DOHH2 (cell line): Measurements from ENCODE around the gene TOMM40L.

ENCODE experiments used
- H3F3A ChIP-seq: fragments of 200-600 bp; sonication (generic), shearing (Covaris generic); 2 replicates; pipeline ENCODE4 v1.6.0; 2016; ENCODE audit warnings: antibody characterized with exemption, mild to moderate bottlenecking; ENCODE audit not compliant: control insufficient read depth, insufficient read depth
- H3K27ac ChIP-seq: fragments of 200-600 bp; sonication (generic); 2 replicates; pipeline ENCODE4 v1.5.1; 2014; ENCODE audit warnings: low read depth, mild to moderate bottlenecking, low read length, moderate library complexity
- H3K27me3 ChIP-seq: fragments of 200-600 bp; sonication (generic); 2 replicates; pipeline ENCODE4 v1.6.1; 2014; ENCODE audit warnings: mild to moderate bottlenecking, low read length, mixed read lengths; ENCODE audit not compliant: control insufficient read depth
- H3K36me3 ChIP-seq: fragments of 200-600 bp; sonication (generic); 2 replicates; pipeline ENCODE4 v1.6.1; 2014; ENCODE audit warnings: mild to moderate bottlenecking, low read length, moderate library complexity, mixed read lengths; ENCODE audit not compliant: control insufficient read depth
- H3K4me1 ChIP-seq: fragments of 200-600 bp; sonication (generic); 2 replicates; pipeline ENCODE4 v1.6.1; 2014; ENCODE audit warnings: mild to moderate bottlenecking, low read length, mixed read lengths; ENCODE audit not compliant: control insufficient read depth
- H3K4me2 ChIP-seq: fragments of 200-600 bp; sonication (generic); 2 replicates; pipeline ENCODE4 v1.6.0; 2014; ENCODE audit warnings: mild to moderate bottlenecking, low read length, moderate library complexity
- H3K4me3 ChIP-seq: fragments of 200-600 bp; sonication (generic); 2 replicates; pipeline ENCODE4 v1.5.1; 2014; ENCODE audit warnings: mild to moderate bottlenecking, low read length, mixed read lengths
- H3K79me2 ChIP-seq: fragments of 200-600 bp; sonication (generic); 2 replicates; pipeline ENCODE4 v1.6.1; 2014; ENCODE audit warnings: mild to moderate bottlenecking, low read length, mixed read lengths; ENCODE audit not compliant: control insufficient read depth
- H3K9me2 ChIP-seq: fragments of 200-600 bp; sonication (generic); replicated peaks from 2 replicates; pipeline ENCODE4 v1.6.1; 2014; ENCODE audit warnings: mild to moderate bottlenecking, low read length, mixed read lengths; ENCODE audit not compliant: control insufficient read depth
- H3K9me3 ChIP-seq: fragments of 200-600 bp; sonication (generic); 2 replicates; pipeline ENCODE4 v1.6.1; 2014; ENCODE audit warnings: antibody characterized with exemption, low read length, mixed read lengths; ENCODE audit not compliant: control insufficient read depth, insufficient read depth
- H4K20me1 ChIP-seq: fragments of 200-600 bp; sonication (generic); 2 replicates; pipeline ENCODE4 v1.6.0; 2014; ENCODE audit warnings: low read depth, mild to moderate bottlenecking, antibody characterized with exemption, low read length, moderate library complexity; ENCODE audit not compliant: control insufficient read depth, insufficient read depth
- EZH2phosphoT487 ChIP-seq: fragments of 200-600 bp; sonication (generic); IDR thresholded peaks from 2 replicates; pipeline ENCODE4 v1.6.1; 2017; ENCODE audit warnings: borderline replicate concordance, mild to moderate bottlenecking, antibody characterized with exemption, low read length, moderate library complexity, mixed read lengths
- TF ChIP-seq, protein P1 (sequence below): fragments of 200-600 bp; sonication (generic); IDR thresholded peaks from one replicate; pipeline ENCODE4 v1.5.1; 2014; ENCODE audit warnings: antibody characterized with exemption, mild to moderate bottlenecking, low read depth, low read length; ENCODE audit not compliant: poor library complexity, severe bottlenecking

The TOMM40L gene

DNA sequence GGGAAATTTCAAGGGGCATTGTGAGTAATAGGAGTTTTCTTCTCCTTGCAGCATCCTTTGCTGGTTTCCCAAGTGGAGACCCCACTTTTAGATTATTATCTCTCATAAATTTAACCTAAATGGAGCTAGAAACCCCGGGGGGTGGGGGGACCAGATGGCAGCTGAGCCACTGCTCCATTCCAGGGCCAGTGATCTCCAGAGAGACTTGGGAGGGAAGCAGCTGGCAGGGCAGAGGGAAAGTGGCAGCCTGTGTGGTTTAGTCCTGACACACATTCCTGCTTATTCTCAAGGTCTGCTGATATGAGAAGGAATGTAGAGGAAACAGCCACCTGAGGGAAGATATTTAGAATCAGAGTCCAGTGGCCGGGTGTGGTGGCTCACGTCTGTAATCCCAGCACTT is 49.0 kb downstream of the TOMM40L start:
- H3K27ac ChIP-seq = no peak overlapping the region
- H3K4me2 ChIP-seq = no peak overlapping the region
- H4K20me1 ChIP-seq = no peaks in the 10 kb centered on the region
- no peaks in the 10 kb centered on the region for H3K9me3 ChIP-seq
- no peaks in the 10 kb centered on the region for H3K9me2 ChIP-seq
- H3K4me3 ChIP-seq = no peak overlapping the region
- no peaks in the 10 kb centered on the region for H3K79me2 ChIP-seq
- TF ChIP-seq, protein P1, sequence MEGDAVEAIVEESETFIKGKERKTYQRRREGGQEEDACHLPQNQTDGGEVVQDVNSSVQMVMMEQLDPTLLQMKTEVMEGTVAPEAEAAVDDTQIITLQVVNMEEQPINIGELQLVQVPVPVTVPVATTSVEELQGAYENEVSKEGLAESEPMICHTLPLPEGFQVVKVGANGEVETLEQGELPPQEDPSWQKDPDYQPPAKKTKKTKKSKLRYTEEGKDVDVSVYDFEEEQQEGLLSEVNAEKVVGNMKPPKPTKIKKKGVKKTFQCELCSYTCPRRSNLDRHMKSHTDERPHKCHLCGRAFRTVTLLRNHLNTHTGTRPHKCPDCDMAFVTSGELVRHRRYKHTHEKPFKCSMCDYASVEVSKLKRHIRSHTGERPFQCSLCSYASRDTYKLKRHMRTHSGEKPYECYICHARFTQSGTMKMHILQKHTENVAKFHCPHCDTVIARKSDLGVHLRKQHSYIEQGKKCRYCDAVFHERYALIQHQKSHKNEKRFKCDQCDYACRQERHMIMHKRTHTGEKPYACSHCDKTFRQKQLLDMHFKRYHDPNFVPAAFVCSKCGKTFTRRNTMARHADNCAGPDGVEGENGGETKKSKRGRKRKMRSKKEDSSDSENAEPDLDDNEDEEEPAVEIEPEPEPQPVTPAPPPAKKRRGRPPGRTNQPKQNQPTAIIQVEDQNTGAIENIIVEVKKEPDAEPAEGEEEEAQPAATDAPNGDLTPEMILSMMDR = no peak
- no peak for TF ChIP-seq EZH2phosphoT487
- no peaks in the 10 kb centered on the region for H3K36me3 ChIP-seq
- peaks cover 34% of the 10 kb centered on the region for H3K27me3 ChIP-seq
- no peaks in the 10 kb centered on the region for H3K4me1 ChIP-seq
- H3F3A ChIP-seq = no peaks in the 10 kb centered on the region
